T-cell (primary cell): ENCODE data around the gene CENATAC. TPM values are rescaled to one million over a fixed set of nuclear protein-coding genes. Genes with fewer than 3 reads are reported as not detected.
"Not testable (repeated sequence)": the region's sequence is repeated elsewhere in the genome, so short reads cannot be mapped to it uniquely, and the experiment has no call there.

Source experiments
- ATAC-seq, 4 experiments: fragments of 200-7000 bp in 3 of 4; fragments of 150-1000 bp in 1 of 4; cut with Tn5 transposase; replicated peaks in 1 of 4; 1 replicate in 3 of 4; 2 replicates in 1 of 4; pipeline ENCODE4 v1.10.0; 2021; ENCODE audit warnings: moderate library complexity in 3 of 4, mild to moderate bottlenecking in 2 of 4, moderate number of reproducible peaks in 1 of 4
- CTCF ChIA-PET, 2 donors: fragments of 300-600 bp; sonication (Branson Sonifier 250); formaldehyde crosslinking; loops; one replicate each; lab custom pipeline; 2022; ENCODE audit warnings: antibody characterized with exemption in 2 of 2; lab: Charles Lee
- POLR2A ChIA-PET, 2 donors: fragments of 300-600 bp; sonication (Branson Sonifier 250); formaldehyde crosslinking; loops; one replicate each; lab custom pipeline; 2022; ENCODE audit warnings: antibody characterized with exemption in 2 of 2; lab: Charles Lee
- DNase-seq, 35 experiments: peaks; one replicate each; pipeline versions ENCODE4 v3.0.0 to v3.0.0-alpha.2; 2013 to 2023
- H3K27ac ChIP-seq: one replicate; pipeline ENCODE4 v1.5.1; 2013; ENCODE audit warnings: low read length
- H3K27me3 ChIP-seq, 2 experiments: replicated peaks in 1 of 2; 1 replicate in 1 of 2; 2 replicates in 1 of 2; pipeline versions ENCODE4 v1.6.1 to v1.7.0; 2013; ENCODE audit warnings: low read length in 1 of 2, mixed read lengths in 1 of 2; ENCODE audit not compliant: control insufficient read depth in 2 of 2, insufficient read depth in 2 of 2; ENCODE audit errors: extremely low read depth in 1 of 2
- H3K36me3 ChIP-seq, 2 donors: 1 replicate in 1 of 2; 2 replicates in 1 of 2; pipeline versions ENCODE4 v1.6.1 to v1.7.0; 2013; ENCODE audit warnings: low read length in 1 of 2; ENCODE audit not compliant: control insufficient read depth in 2 of 2, insufficient read depth in 1 of 2; ENCODE audit errors: extremely low read depth in 1 of 2
- H3K4me1 ChIP-seq, 2 experiments: 1 replicate in 1 of 2; 2 replicates in 1 of 2; pipeline versions ENCODE4 v1.6.1 to v1.7.0; 2013; ENCODE audit warnings: low read length in 2 of 2, mixed read lengths in 1 of 2; ENCODE audit not compliant: insufficient read depth in 2 of 2, control insufficient read depth in 1 of 2; ENCODE audit errors: extremely low read depth in 1 of 2
- H3K4me3 ChIP-seq, 2 donors: 1 replicate in 1 of 2; 2 replicates in 1 of 2; pipeline versions ENCODE4 v1.5.1 to v1.7.0; 2013; ENCODE audit warnings: mild to moderate bottlenecking in 2 of 2, low read length in 1 of 2, moderate library complexity in 1 of 2; ENCODE audit not compliant: control insufficient read depth in 1 of 2; ENCODE audit errors: extremely low read depth in 1 of 2
- H3K9me3 ChIP-seq: 2 replicates; pipeline ENCODE4 v1.7.0; 2013
- H3K27ac Mint-ChIP-seq, 2 donors: one replicate each; pipeline ENCODE4 v1.8.0; 2020 to 2021; ENCODE audit warnings: mild to moderate bottlenecking in 2 of 2, mixed read lengths in 2 of 2
- H3K27me3 Mint-ChIP-seq, 2 donors: one replicate each; pipeline ENCODE4 v1.8.0; 2021 to 2022; ENCODE audit warnings: mixed read lengths in 2 of 2
- H3K36me3 Mint-ChIP-seq: one replicate; pipeline ENCODE4 v1.8.0; 2021; ENCODE audit warnings: mixed read lengths
- H3K4me1 Mint-ChIP-seq, 3 donors: one replicate each; pipeline ENCODE4 v1.8.0; 2020 to 2022; ENCODE audit warnings: mixed read lengths in 3 of 3, mild to moderate bottlenecking in 1 of 3
- H3K4me3 Mint-ChIP-seq, 3 donors: one replicate each; pipeline ENCODE4 v1.8.0; 2020 to 2022; ENCODE audit warnings: mild to moderate bottlenecking in 3 of 3, mixed read lengths in 3 of 3, moderate library complexity in 3 of 3
- H3K9me3 Mint-ChIP-seq, 3 donors: one replicate each; pipeline ENCODE4 v1.8.0; 2020 to 2022; ENCODE audit warnings: mixed read lengths in 3 of 3
- WGBS: methylation state at CpG from one replicate; pipeline ENCODE4 v1.1.5; 2013; ENCODE audit warnings: missing lambda C conversion rate; ENCODE audit not compliant: insufficient coverage; 5-methylcytosine and 5-hydroxymethylcytosine counted together
- total RNA-seq, 35 experiments: library from RNA in 6 of 35; stranded (reverse) in 6 of 35; fragments of 120-200 nt in 1 of 35; gene quantifications; one replicate each; pipeline versions ENCODE4 v1.2.1 to v1.2.4 and lab custom pipeline; 2013 to 2026

Gene CENATAC
- total RNA-seq, 5 donors from 2014 or later (not counting 1 experiment from before 2014, with no cell fraction given): 104 to 121 (median 118) TPM

DNA sequence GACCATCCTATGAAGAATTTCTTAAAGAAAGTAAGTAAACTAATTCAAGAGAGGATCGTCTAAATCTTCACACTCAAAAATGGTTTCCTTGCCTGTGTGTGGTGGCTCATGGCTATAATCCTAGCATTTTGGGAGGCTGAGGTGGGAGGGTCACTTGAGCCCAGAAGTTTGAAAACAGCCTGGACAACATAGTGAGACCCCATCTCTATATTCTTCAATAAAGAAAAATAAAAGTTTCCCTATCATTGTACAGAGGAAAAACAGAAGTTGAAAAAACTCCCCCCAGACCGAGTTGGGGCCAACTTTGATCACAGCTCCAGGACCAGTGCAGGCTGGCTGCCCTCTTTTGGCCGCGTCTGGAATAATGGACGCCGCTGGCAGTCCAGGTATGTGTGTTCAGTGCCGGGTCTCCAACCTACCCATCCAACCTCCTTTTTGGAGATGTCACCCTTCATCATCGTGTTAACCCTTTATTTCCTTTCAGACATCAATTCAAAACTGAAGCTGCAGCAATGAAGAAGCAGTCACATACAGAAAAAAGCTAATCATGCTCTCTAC, 17.2 kb downstream of the CENATAC start:
- Histone ChIP-seq H3K4me1 (peaks cover 14 to 32% of the 10 kb centered on the region in 2 experiments), H3K36me3 (peaks cover 5 to 61% of the 10 kb centered on the region in 2 donors), H3K27ac (no peak overlapping the region), H3K9me3 (no peaks in the 10 kb centered on the region), H3K4me3 (no peak overlapping the region), H3K27me3 (no peaks in the 10 kb centered on the region)
- CTCF ChIA-PET: interaction anchor here (0.7 to 1.6 kb wide), 4 partner anchors 15 to 18 kb away, joined by 3 to 9 read pairs (median 6); partner anchors contain the start of gene CENATAC (in 1 of the 2)
- POLR2A ChIA-PET: interaction anchor here (0.6 to 0.9 kb wide), 3 partner anchors 52 to 100 kb away, joined by 3 read pairs; partner anchors contain the start of gene VPS11 (in 1 of the 2)
- H3K4me3 Mint-ChIP-seq: peak overlapping the region in 2 of 3 donors; percentile 2 to 11
- H3K9me3 Mint-ChIP-seq: no peaks in the 10 kb centered on the region
- H3K27me3 Mint-ChIP-seq: no peaks in the 10 kb centered on the region
- H3K36me3 Mint-ChIP-seq: peaks cover 36% of the 10 kb centered on the region
- ATAC-seq (no peak), DNase-seq (no peak)
- 89% methylated on average over 7 of the region's 8 CpGs for WGBS
- H3K4me1 Mint-ChIP-seq: peaks cover 34 to 48% (median 44%) of the 10 kb centered on the region in 3 donors
- H3K27ac Mint-ChIP-seq: peak overlapping the region; percentile 17 to 32

DNA sequence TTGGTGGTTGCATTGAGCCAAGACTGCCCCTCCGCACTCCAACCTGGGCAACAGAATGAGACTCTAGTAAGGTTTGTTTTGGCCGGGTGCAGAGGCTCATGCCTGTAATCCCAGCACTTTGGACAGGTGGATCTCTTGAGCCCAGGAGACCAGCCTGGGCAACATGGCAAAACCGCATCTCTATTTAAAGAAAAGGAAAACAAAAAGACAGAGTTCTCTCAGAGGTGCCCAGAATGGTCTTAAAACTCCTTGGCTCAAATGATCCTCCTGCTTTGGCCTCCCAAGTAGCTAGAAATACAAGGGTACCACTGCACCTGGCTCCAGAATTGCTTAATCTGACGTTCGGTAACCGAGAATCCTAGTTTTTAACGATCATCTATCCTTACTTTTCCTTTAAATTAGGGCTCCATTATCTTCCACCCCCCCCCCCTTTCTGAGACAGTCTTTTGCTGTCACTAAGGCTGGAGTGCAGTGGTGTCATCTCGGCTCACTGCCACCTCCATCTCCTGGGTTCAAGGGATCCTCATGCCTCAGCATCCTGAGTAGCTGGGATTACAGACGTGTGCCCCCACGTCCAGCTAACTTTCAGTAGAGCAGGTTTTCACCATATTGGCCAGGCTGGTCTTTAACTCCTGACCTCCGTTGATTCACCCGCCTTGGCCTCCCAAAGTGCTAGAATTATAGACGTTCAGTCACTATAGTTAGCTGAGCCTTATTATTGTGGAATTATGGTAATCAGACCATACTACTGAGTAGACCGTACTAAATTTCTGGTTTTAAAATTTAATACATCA, 18.5 kb downstream of the CENATAC start:
- CTCF ChIA-PET: interaction anchor here (0.6 to 1.6 kb wide), 5 partner anchors 10 to 257 kb away, joined by 3 to 9 read pairs (median 4); no protein-coding TSS in a partner anchor
- Mint-ChIP-seq H3K4me3 (peak overlapping the region; percentile 37 to 99 (median 99)), H3K27ac (peak overlapping the region; percentile 19 to 28), H3K27me3 (no peaks in the 10 kb centered on the region), H3K4me1 (peaks cover 43 to 56% (median 54%) of the 10 kb centered on the region in 3 donors), H3K9me3 (no peaks in the 10 kb centered on the region), H3K36me3 (peaks cover 31% of the 10 kb centered on the region)
- H3K27me3 ChIP-seq: no peaks in the 10 kb centered on the region
- no peak overlapping the region for H3K4me3 ChIP-seq
- 66% methylated on average over 7 of the region's 14 CpGs for whole genome bisulfite sequencing
- no peak for ATAC-seq
- POLR2A ChIA-PET: interaction anchor here (0.6 to 3.5 kb wide), 5 partner anchors 17 to 232 kb away, joined by 3 to 14 read pairs (median 3); partner anchors contain the start of gene VPS11 (in 1 of the 2)
- no peak for DNase-seq
- peak overlapping the region; percentile 96 for H3K27ac ChIP-seq
- H3K9me3 ChIP-seq: no peaks in the 10 kb centered on the region
- peaks cover 0 to 61% of the 10 kb centered on the region in 2 donors for H3K36me3 ChIP-seq
- H3K4me1 ChIP-seq: peaks cover 15 to 45% of the 10 kb centered on the region in 2 experiments

DNA sequence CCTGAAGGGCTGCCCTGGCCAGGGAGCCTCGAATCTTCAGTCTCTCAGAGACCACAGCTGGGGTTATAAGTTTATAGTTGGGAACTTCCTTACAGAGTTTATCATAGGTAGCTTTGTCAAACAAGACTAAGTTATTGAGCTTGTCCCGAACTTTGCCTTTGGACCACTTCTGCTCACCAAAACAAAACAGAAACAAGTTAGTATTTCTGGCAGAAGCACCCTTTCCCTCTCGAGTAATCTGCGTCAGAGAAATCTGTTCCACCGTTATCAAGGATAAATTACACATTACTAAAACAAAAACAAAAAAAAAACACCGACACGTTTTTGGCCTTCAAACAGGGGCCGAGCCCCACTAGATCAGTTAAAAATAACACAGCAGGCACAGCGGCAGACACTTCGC, 19.4 kb downstream of the CENATAC start:
- Histone ChIP-seq H3K4me1 (peaks cover 15 to 45% of the 10 kb centered on the region in 2 experiments), H3K27ac (peak overlapping the region; percentile 96), H3K4me3 (peak overlapping the region; percentile 95 to 98), H3K36me3 (peaks cover 0 to 62% of the 10 kb centered on the region in 2 donors)
- not testable (repeated sequence) for H3K27me3 Mint-ChIP-seq, ATAC-seq, H3K9me3 Mint-ChIP-seq, H3K27me3 ChIP-seq, H3K9me3 ChIP-seq
- ChIA-PET CTCF (interaction anchor here (0.6 to 0.9 kb wide), 3 partner anchors 11 to 715 kb away, joined by 3 to 5 read pairs (median 3); partner anchors contain the start of gene HMBS (in 1 of the 2)), POLR2A (interaction anchor here (0.6 to 3.5 kb wide), 3 partner anchors 14 to 50 kb away, joined by 3 to 14 read pairs (median 5); partner anchors contain the start of gene VPS11 (in 1 of the 2))
- Mint-ChIP-seq H3K4me1 (peaks cover 51 to 65% (median 61%) of the 10 kb centered on the region in 3 donors), H3K27ac (peak overlapping the region; percentile 100), H3K4me3 (peak overlapping the region; percentile 96 to 99 (median 99)), H3K36me3 (peaks cover 34% of the 10 kb centered on the region)
- DNase-seq: peak in 1 of 35 experiments; percentile 34
- 5% methylated on average over 3 of the region's 10 CpGs for WGBS

DNA sequence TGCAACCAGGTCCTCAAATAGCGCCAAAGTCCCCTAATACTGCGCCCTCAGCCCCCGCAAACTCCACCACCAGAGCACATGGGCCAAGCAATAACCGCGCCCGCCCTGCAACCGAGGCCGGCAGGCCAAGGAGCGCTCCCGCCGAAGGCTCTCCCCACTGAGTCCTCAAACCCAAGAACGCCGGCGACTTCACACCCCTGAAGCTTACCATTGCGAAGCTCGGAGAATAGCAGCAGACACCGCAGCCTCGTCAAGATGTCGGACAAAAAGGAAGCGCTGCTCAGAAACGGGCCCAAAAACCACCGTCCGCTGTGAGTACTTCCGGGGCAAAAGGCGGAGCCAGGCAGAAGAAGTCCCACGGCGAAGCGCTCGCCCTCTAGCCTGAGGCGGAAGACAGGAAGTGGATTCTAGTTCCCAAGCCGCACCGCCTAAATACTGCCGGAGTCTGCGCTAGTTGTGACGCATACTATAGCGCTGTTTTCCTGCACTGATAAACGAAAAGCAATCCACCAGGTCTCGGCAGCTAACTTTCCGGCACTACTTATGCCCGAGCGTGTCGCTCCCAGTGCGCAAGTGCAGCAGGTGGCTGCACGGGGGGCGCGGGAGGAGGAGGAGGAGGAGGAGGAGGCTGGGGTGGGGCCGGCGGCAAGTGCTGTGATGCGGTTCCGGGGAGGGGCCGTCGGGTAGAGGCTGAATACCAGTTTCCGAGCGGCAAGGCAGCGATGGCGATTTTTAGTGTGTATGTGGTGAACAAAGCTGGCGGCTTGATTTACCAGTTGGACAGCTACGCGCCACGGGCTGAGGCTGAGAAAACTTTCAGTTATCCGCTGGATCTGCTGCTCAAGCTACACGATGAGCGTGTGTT, 20.4 kb downstream of the CENATAC start, which contains the start of the genes RPS25 and TRAPPC4:
TSS of gene RPS25 (minus strand) at position 270 of the 865 bp plus-strand sequence. CDS start at position 211, 59 bp downstream.
TSS of gene TRAPPC4 (plus strand) at position 693 of the 865 bp plus-strand sequence. CDS start at position 723, 30 bp downstream.
- Mint-ChIP-seq H3K27me3 (no peaks in the 10 kb centered on the region), H3K9me3 (no peaks in the 10 kb centered on the region), H3K4me1 (peaks cover 53 to 68% (median 64%) of the 10 kb centered on the region in 3 donors), H3K27ac (peak within 1 kb of the TSS; percentile 100), H3K4me3 (peak within 1 kb of the TSS; percentile 96 to 99 (median 99)), H3K36me3 (peaks cover 29% of the 10 kb centered on the region)
- CTCF ChIA-PET: interaction anchor here in 1 of 2 donors (0.9 to 1.3 kb wide), 5 partner anchors 21 to 227 kb away, joined by 3 to 8 read pairs (median 3); partner anchors contain the start of genes CENATAC, DDX6, HINFP and VPS11
- Histone ChIP-seq H3K27me3 (no peaks in the 10 kb centered on the region), H3K9me3 (no peaks in the 10 kb centered on the region), H3K4me1 (peaks cover 15 to 45% of the 10 kb centered on the region in 2 experiments), H3K36me3 (peaks cover 0 to 62% of the 10 kb centered on the region in 2 donors), H3K27ac (peak within 1 kb of the TSS; percentile 96), H3K4me3 (peak within 1 kb of the TSS; percentile 95 to 98)
- POLR2A ChIA-PET: interaction anchor here (0.5 to 3.5 kb wide), 9 partner anchors 12 to 334 kb away, joined by 3 to 14 read pairs (median 3); partner anchors contain the start of genes CENATAC (in 1 of the 2), HMBS (in 1 of the 2), HYOU1 (in 1 of the 2) and SLC37A4 (in 1 of the 2)
- under 1% methylated on average over 63 of the region's 63 CpGs for WGBS
- DNase-seq: peak; percentile 84 to 99 (median 97)
- peak; percentile 88 to 92 (median 90) for ATAC-seq

DNA sequence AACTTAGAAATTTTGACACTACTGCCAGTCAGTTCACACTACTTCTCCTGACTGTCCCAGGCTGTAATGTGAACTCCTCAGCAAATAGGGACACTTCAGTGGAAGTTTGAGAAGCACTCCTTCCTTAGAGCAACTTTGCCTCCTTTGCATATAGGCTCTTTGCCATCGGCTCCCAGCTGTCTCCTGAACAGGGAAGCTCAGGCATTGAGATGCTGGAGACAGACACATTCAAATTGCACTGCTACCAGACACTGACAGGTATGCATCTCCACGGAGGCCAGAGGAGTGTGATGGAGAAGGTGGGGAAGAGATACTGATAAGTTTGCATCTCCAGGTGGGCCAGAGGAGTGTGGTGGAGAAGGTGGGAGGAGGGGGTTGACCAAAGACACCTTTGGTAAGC, 22.1 kb downstream of the CENATAC start:
- Mint-ChIP-seq H3K4me1 (peaks cover 61 to 82% (median 68%) of the 10 kb centered on the region in 3 donors), H3K9me3 (no peaks in the 10 kb centered on the region), H3K36me3 (peaks cover 34% of the 10 kb centered on the region), H3K27ac (peak overlapping the region; percentile 100), H3K27me3 (no peaks in the 10 kb centered on the region), H3K4me3 (peak overlapping the region; percentile 96 to 99 (median 99))
- H3K9me3 ChIP-seq: no peaks in the 10 kb centered on the region
- 33% methylated on average over 1 of the region's 2 CpGs for WGBS
- CTCF ChIA-PET: no interaction called here
- H3K4me3 ChIP-seq: no peak overlapping the region
- POLR2A ChIA-PET: interaction anchor here in 1 of 2 donors (0.5 to 1.8 kb wide), 3 partner anchors 14 to 23 kb away, joined by 4 to 9 read pairs (median 4); no protein-coding TSS in a partner anchor
- peaks cover 15 to 51% of the 10 kb centered on the region in 2 experiments for H3K4me1 ChIP-seq
- DNase-seq: no peak
- peak overlapping the region; percentile 96 for H3K27ac ChIP-seq
- no peaks in the 10 kb centered on the region for H3K27me3 ChIP-seq
- ATAC-seq: no peak
- peaks cover under 1 to 66% of the 10 kb centered on the region in 2 donors for H3K36me3 ChIP-seq
